ENCODE results near the gene PNPT1. TPM values are rescaled to one million over a fixed set of nuclear protein-coding genes. Genes with fewer than 3 reads are reported as not detected.

Gene PNPT1
- total RNA-seq, 2 experiments from 2014 or later, result 22.6 to 31.7 TPM

Other genes starting within 250 kb of the PNPT1 start
- 10 to 100 TPM; 22.9 to 24.6 TPM for gene CFAP36, start 174.1 kb downstream of the PNPT1 start, total RNA-seq
- 10 to 100 TPM; 76.1 to 80.9 TPM for gene PPP4R3B, start 76.2 kb downstream of the PNPT1 start, total RNA-seq
- not detected for gene EFEMP1, start 229.9 kb upstream of the PNPT1 start, total RNA-seq